A673 (cell line): ENCODE data around the gene XPA. TPM values are rescaled to one million over a fixed set of nuclear protein-coding genes. Genes with fewer than 3 reads are reported as not detected.

Experiments used
- BruUV-seq: library from RNA; stranded (reverse); fragments of 400-500 nt; replicated peaks from 2 replicates; lab custom pipeline; 2021; lab: Mats Ljungman, UMichigan
- CTCF ChIA-PET: fragments of 300-600 bp; sonication (Branson Sonifier 250); formaldehyde crosslinking; loops from one replicate; lab custom pipeline; 2022; ENCODE audit warnings: antibody characterized with exemption; lab: Charles Lee
- POLR2A ChIA-PET: fragments of 300-600 bp; sonication (Branson Sonifier 250); formaldehyde crosslinking; loops from one replicate; lab custom pipeline; 2022; ENCODE audit warnings: antibody characterized with exemption; ENCODE audit not compliant: low non-redundant PET; lab: Charles Lee
- DNase-seq: peaks from one replicate; pipeline ENCODE4 v3.0.0-alpha.2; 2015; ENCODE audit warnings: low spot score
- H3K27ac ChIP-seq: fragments of 200-600 bp; sonication (generic); 2 replicates; pipeline ENCODE4 v1.5.1; 2016; ENCODE audit warnings: mixed run types, low read depth, mild to moderate bottlenecking, mixed read lengths, antibody characterized with exemption, low read length; ENCODE audit not compliant: poor library complexity, severe bottlenecking
- H3K27me3 ChIP-seq: fragments of 200-600 bp; sonication (generic); replicated peaks from 2 replicates; pipeline ENCODE4 v1.6.1; 2017; ENCODE audit warnings: mixed run types, low read depth, mild to moderate bottlenecking, mixed read lengths, antibody characterized with exemption, low read length; ENCODE audit not compliant: insufficient read depth, poor library complexity
- H3K36me3 ChIP-seq: fragments of 200-600 bp; sonication (generic); 2 replicates; pipeline ENCODE4 v1.6.1; 2016; ENCODE audit warnings: mixed run types, mild to moderate bottlenecking, mixed read lengths, antibody characterized with exemption, low read length; ENCODE audit not compliant: insufficient read depth, poor library complexity, severe bottlenecking
- H3K4me1 ChIP-seq: fragments of 200-600 bp; sonication (generic); 2 replicates; pipeline ENCODE4 v1.6.1; 2017; ENCODE audit warnings: mixed run types, mild to moderate bottlenecking, mixed read lengths, antibody characterized with exemption, low read length; ENCODE audit not compliant: insufficient read depth, poor library complexity, severe bottlenecking
- H3K4me3 ChIP-seq: fragments of 200-600 bp; sonication (generic); 2 replicates; pipeline ENCODE4 v1.5.1; 2016; ENCODE audit warnings: low read depth, mixed run types, mild to moderate bottlenecking, mixed read lengths, low read length; ENCODE audit not compliant: poor library complexity, severe bottlenecking
- H3K9me3 ChIP-seq: fragments of 200-600 bp; sonication (generic); 2 replicates; pipeline ENCODE4 v1.6.1; 2016; ENCODE audit warnings: mixed run types, low read depth, mild to moderate bottlenecking, mixed read lengths, antibody characterized with exemption, low read length; ENCODE audit not compliant: poor library complexity, severe bottlenecking
- EZH2 ChIP-seq: fragments of 200-600 bp; sonication (generic); IDR thresholded peaks from 2 replicates; pipeline ENCODE4 v1.6.1; 2017; ENCODE audit warnings: borderline replicate concordance, low read depth, mild to moderate bottlenecking, mixed read lengths, antibody characterized with exemption, low read length; ENCODE audit not compliant: poor library complexity, severe bottlenecking
- intact Hi-C: fragments of 100-400 bp; cut with micrococcal nuclease; formaldehyde crosslinking; loops from one replicate; pipeline ENCODE4 v1.10.0; 2022; ENCODE audit not compliant: unreplicated experiment
- total RNA-seq: library from RNA; stranded (reverse); gene quantifications from 2 replicates; pipeline ENCODE4 v1.2.3, GENCODE V29; 2021
- TF ChIP-seq, protein P1 (sequence below): fragments of 300-800, 200-600 bp; sonication (generic); conservative IDR thresholded peaks from 2 replicates; pipeline ENCODE4 v1.5.1; 2017; ENCODE audit warnings: low read depth, mild to moderate bottlenecking, antibody characterized with exemption, low read length, moderate library complexity, mixed read lengths

XPA gene
- total RNA-seq, 1 experiment from 2014 or later: 15.6 TPM

DNA sequence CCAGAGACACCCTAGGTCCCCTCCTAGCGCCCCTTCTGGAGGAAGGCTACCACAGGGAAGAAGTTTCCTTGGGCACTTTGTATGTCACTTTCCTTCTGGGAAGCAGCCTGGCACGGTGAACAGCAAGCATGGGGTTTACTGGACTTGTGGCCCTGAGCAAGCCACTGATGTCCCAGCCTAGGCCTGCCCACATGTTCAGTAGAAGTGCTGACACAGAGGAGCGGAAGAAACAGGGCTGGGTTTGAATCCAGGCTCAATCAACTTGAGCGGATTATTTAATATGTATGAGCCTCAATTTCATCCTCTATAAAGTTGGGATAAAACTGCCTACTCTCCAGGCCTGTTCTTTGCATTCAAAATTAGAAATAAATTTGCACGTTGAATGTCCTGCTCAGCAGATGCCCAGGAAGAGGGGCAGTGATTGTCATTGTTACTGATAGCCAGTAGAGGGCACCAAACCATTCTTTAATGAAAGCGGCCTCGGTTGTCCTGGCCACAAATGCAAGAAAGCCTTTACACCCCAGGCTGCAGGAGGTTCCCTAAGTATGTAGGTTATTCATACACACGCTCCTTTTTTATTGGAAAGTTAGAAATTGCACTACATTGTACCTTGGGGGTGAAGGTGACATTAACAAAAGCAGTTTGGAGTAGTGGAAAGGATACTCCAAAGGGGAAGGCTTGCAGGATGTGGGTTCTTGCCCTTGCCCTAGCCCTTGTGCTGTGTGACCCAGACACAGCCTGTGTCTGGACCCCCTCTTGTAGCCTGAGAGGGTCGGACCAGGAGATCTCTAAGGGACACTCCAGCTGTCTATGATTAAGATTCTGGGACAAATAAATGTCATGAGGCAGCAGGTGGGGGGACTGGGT, 13.4 kb upstream of the XPA start:
- ChIA-PET CTCF (no interaction called here), POLR2A (no interaction called here)
- DNase-seq: peak; percentile 68
- no peak overlapping the region for H3K4me3 ChIP-seq
- no peaks in the 10 kb centered on the region for H3K9me3 ChIP-seq
- BruUV-seq: no TSS peak
- H3K36me3 ChIP-seq: no peaks in the 10 kb centered on the region
- no peak overlapping the region for H3K27ac ChIP-seq
- no peak for TF ChIP-seq EZH2
- TF ChIP-seq, protein P1, sequence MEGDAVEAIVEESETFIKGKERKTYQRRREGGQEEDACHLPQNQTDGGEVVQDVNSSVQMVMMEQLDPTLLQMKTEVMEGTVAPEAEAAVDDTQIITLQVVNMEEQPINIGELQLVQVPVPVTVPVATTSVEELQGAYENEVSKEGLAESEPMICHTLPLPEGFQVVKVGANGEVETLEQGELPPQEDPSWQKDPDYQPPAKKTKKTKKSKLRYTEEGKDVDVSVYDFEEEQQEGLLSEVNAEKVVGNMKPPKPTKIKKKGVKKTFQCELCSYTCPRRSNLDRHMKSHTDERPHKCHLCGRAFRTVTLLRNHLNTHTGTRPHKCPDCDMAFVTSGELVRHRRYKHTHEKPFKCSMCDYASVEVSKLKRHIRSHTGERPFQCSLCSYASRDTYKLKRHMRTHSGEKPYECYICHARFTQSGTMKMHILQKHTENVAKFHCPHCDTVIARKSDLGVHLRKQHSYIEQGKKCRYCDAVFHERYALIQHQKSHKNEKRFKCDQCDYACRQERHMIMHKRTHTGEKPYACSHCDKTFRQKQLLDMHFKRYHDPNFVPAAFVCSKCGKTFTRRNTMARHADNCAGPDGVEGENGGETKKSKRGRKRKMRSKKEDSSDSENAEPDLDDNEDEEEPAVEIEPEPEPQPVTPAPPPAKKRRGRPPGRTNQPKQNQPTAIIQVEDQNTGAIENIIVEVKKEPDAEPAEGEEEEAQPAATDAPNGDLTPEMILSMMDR: peak; percentile 81
- H3K4me1 ChIP-seq: no peaks in the 10 kb centered on the region
- intact Hi-C loops: loop anchor here (1.0 to 5.0 kb wide), 2 partner anchors 191 to 552 kb away; no protein-coding TSS in a partner anchor
- H3K27me3 ChIP-seq: peaks cover 33% of the 10 kb centered on the region

DNA sequence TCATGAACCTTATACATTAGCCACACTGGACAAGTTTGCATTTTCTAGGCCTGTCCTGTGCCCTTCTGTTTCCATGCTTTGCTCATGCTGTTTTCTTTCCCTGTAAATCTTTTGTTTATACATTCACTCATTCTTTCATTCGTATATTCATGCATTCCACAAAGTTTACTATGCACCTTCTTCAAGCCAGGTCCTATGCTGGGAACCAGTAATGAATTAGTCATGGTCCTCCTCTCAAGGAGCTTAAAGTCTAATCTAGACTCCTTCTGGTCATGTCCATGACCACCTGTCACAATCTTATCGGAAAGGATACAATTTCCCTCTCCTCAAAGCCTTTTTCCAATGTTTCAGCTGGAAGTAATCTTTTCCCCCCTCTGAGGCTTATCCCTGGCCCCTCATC, 9.1 kb upstream of the XPA start:
- Histone ChIP-seq H3K4me1 (no peaks in the 10 kb centered on the region), H3K9me3 (no peaks in the 10 kb centered on the region), H3K36me3 (no peaks in the 10 kb centered on the region), H3K27ac (no peak overlapping the region), H3K27me3 (peaks cover 14% of the 10 kb centered on the region), H3K4me3 (no peak overlapping the region)
- no peak for DNase-seq
- BruUV-seq: no TSS peak
- ChIA-PET CTCF (no interaction called here), POLR2A (no interaction called here)
- intact Hi-C loops: no loop called here
- TF ChIP-seq EZH2: no peak
- TF ChIP-seq, protein P1: no peak

DNA sequence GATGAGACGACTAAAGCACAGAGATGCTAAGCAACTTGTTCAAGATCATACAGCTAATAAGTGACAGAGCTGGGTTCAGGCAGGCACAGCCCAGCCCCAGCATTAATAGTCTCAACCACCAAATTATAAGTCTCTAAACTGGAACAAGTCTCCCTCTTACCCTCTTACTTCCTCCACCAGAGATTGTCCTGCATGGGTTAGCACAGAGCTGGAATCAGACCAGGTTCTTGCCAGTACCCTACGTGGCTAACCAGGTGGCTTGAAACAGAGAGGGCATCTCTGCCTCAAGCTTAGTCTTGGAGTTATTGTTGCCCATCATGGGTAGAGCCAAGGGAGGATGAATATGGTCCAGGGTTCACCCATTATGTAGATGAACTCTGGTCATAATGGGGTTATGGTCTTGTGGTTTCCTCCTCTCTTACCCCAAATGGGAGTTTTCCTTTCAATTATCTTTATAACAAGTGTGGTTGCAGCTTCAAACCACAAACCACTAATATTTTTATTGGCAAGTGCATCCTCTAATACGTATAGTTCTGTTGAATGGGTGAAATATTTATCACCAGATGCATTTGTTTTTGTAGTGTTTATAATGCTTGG, 8.3 kb upstream of the XPA start:
- Histone ChIP-seq H3K4me3 (no peak overlapping the region), H3K27me3 (peaks cover 14% of the 10 kb centered on the region), H3K27ac (no peak overlapping the region), H3K4me1 (no peaks in the 10 kb centered on the region), H3K36me3 (no peaks in the 10 kb centered on the region), H3K9me3 (no peaks in the 10 kb centered on the region)
- TF ChIP-seq, protein P1: no peak
- no peak for TF ChIP-seq EZH2
- ChIA-PET CTCF (no interaction called here), POLR2A (no interaction called here)
- DNase-seq: no peak
- BruUV-seq: no TSS peak
- intact Hi-C loops: no loop called here
